BE2C (cell line): ENCODE data around the gene ROBO3.

Experiments used
- DNase-seq: peaks from one replicate; pipeline ENCODE4 v3.0.0-alpha.2; 2020
- H3K27me3 ChIP-seq: fragments of 250-450 bp; sonication (Bioruptor Pico); 2 replicates; pipeline ENCODE4 v1.5.1; 2020; ENCODE audit warnings: mild to moderate bottlenecking
- H3K36me3 ChIP-seq: fragments of 250-450 bp; sonication (Bioruptor Pico); 2 replicates; pipeline ENCODE4 v1.5.1; 2020; ENCODE audit warnings: mild to moderate bottlenecking
- H3K4me1 ChIP-seq: fragments of 250-450 bp; sonication (Bioruptor Pico); 2 replicates; pipeline ENCODE4 v1.5.1; 2020
- H3K4me3 ChIP-seq: 2 replicates; pipeline ENCODE4 v1.5.1; 2011; ENCODE audit warnings: low read depth, low read length
- H3K9me3 ChIP-seq: fragments of 250-450 bp; sonication (Bioruptor Pico); 2 replicates; pipeline ENCODE4 v1.5.1; 2020
- CTCF ChIP-seq: IDR thresholded peaks from 2 replicates; pipeline ENCODE4 v1.5.1; 2012; ENCODE audit warnings: mild to moderate bottlenecking, low read depth, low read length

The ROBO3 gene

GRCh38 chr11:124825876-124826275, 39.4 kb upstream of the ROBO3 start:
- no peaks in the 10 kb centered on the region for H3K4me1 ChIP-seq
- no peak for TF ChIP-seq CTCF
- H3K27me3 ChIP-seq = peaks cover 26% of the 10 kb centered on the region
- no peaks in the 10 kb centered on the region for H3K9me3 ChIP-seq
- DNase-seq = no peak
- no peaks in the 10 kb centered on the region for H3K36me3 ChIP-seq
- H3K4me3 ChIP-seq = no peak overlapping the region

- Histone ChIP-seq H3K9me3 (no peaks in the 10 kb centered on the region), H3K27me3 (peaks cover 10% of the 10 kb centered on the region), H3K36me3 (no peaks in the 10 kb centered on the region), H3K4me1 (no peaks in the 10 kb centered on the region), H3K4me3 (no peak overlapping the region)
- no peak for TF ChIP-seq CTCF
- no peak for DNase-seq
Observed at GRCh38 chr11:124829986-124830385, 35.2 kb upstream of the ROBO3 start.

GRCh38 chr11:124830749-124831148, 34.5 kb upstream of the ROBO3 start:
- Histone ChIP-seq H3K27me3 (peaks cover 13% of the 10 kb centered on the region), H3K9me3 (no peaks in the 10 kb centered on the region), H3K36me3 (no peaks in the 10 kb centered on the region), H3K4me3 (no peak overlapping the region), H3K4me1 (no peaks in the 10 kb centered on the region)
- DNase-seq = no peak
- no peak for TF ChIP-seq CTCF

- no peak overlapping the region for H3K4me3 ChIP-seq
- no peak for TF ChIP-seq CTCF
- no peak for DNase-seq
- no peaks in the 10 kb centered on the region for H3K4me1 ChIP-seq
- no peaks in the 10 kb centered on the region for H3K9me3 ChIP-seq
- H3K27me3 ChIP-seq = peaks cover 22% of the 10 kb centered on the region
- H3K36me3 ChIP-seq = no peaks in the 10 kb centered on the region
Observed at GRCh38 chr11:124831897-124832296, 33.3 kb upstream of the ROBO3 start.

GRCh38 chr11:124832571-124832970, 32.7 kb upstream of the ROBO3 start:
- Histone ChIP-seq H3K27me3 (peaks cover 29% of the 10 kb centered on the region), H3K36me3 (no peaks in the 10 kb centered on the region), H3K9me3 (no peaks in the 10 kb centered on the region), H3K4me1 (no peaks in the 10 kb centered on the region), H3K4me3 (no peak overlapping the region)
- no peak for DNase-seq
- no peak for TF ChIP-seq CTCF

- no peak overlapping the region for H3K4me3 ChIP-seq
- peaks cover 46% of the 10 kb centered on the region for H3K27me3 ChIP-seq
- H3K9me3 ChIP-seq = no peaks in the 10 kb centered on the region
- no peaks in the 10 kb centered on the region for H3K36me3 ChIP-seq
- no peak for TF ChIP-seq CTCF
- no peak for DNase-seq
- no peaks in the 10 kb centered on the region for H3K4me1 ChIP-seq
Observed at GRCh38 chr11:124834526-124835180, 30.6 kb upstream of the ROBO3 start.
